NCI-H2171 treated with DMSO at 0.1 percent for 48 hours (cell line): ENCODE results near the gene VAV3.

Source experiments
- DNase-seq: peaks from one replicate; lab custom pipeline; 2025; lab: John Stamatoyannopoulos, UW

VAV3 gene

DNA sequence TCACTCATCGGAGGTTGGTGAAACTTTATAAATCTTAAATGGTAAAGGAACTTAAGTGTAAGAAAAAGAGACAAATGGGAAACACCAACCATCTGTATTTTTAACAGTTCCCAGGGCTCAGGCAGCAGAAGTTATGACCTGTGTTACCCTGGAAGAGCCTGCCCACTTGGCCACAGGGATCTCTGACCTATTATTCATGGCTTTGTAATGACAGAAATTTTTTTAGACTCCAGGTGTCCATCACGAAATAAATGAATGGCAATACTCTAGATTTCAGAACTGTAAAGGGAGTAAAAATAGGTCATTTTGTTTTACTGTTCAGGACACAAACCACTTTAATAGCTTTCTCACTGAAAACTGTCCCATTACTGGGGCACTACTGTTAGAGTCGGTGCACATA, 389.8 kb downstream of the VAV3 start:
- DNase-seq: no peak

DNA sequence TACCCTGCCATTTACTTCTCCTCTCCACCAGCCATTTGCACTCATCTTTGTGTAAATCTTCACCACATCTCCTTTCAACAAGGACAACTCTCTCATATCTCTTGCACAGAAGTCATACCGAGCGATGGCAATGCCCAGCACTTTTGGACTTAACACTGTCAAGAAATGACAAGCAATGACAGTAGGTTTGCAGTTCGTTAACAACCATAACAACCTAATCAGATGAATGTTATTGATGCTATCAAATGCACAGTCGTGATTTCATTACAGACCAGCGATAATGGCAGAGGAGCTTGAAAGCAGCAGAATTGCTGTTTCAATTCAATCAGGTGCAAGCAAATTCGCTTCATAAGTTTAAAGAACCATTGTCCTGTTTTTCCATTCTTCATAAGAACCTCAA, 390.9 kb downstream of the VAV3 start:
- DNase-seq: no peak

DNA sequence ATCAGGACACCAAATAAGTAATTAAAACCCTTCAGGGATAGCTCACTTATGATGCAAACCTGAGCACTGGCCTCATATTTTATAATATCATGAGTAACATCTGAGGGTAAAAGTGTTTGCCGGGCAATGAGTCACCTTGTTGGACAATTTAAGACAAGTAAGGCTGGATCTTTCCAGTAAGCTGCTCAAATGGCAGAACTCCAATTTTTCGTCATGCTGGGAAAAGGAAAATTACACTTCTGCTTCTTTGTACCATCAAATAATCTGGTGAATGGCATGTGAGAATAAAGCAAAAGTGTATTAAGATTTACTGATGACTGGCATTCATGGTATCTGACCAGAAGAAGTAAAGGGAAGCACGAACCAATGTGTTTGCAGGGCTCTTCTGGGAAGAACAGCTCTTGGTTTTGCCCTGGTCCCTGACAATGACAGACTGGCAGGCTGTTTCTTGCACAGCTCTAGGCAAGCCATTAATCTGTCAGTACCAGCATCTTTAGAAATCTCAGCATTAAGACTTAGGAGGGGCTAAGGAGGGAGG, 392.2 kb downstream of the VAV3 start:
- peak; percentile 9 for DNase-seq

DNA sequence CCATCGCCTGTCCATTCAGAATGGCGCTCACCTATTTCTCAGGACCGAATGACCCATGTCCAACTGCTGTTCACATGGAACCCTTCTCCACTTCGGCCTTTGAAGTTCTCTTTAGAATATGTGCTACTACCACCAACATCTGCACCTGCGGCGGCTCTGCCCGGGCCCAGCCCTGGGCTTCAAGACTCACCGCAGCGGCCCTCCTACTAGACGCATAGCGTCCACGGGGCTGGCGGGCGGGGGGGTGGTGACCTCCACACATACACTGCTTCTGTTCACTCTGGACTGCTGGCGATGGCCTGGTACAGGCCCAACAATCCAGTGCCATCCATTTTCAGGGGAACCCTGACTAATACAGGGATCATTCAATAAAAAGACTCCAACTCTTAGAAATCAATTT, 394.2 kb downstream of the VAV3 start:
- DNase-seq: no peak

DNA sequence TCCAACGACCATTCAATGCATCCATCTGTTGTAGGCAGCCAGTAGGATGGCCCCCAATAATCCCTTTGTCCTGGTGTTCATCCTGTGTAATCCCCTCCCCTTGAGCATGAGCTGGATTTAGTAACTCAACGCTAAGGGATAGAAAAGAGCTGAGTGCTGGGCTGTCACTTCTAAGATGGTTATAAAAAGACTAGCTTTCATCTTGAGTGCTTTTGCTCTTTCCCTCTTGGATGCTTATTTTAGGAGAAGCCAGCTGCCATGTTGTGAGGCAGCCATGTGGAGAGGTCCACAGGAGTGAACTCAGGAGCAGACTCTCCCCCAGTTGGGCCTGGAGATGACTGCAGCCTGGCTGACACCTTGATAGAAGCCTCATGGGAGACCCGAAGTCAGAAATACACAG, 401.5 kb downstream of the VAV3 start:
- DNase-seq: no peak

DNA sequence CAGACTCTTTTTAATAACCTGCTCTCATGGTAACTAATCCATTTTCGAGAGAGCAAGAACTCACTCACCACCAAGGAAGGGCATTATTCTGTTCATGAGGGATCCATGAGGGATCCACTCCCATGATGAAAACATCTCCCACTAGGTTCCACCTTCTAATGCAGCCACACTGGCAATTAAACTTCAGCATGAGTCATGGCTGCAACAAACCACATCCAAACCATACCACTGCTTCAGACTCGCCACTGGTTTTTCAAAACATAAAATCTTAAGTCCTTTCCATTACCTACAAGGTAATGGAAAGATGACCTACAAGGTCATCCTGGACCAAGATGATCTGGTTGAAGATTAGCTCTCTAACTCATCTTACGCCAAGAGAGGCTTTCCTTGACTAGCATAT, 405.1 kb downstream of the VAV3 start:
- no peak for DNase-seq

DNA sequence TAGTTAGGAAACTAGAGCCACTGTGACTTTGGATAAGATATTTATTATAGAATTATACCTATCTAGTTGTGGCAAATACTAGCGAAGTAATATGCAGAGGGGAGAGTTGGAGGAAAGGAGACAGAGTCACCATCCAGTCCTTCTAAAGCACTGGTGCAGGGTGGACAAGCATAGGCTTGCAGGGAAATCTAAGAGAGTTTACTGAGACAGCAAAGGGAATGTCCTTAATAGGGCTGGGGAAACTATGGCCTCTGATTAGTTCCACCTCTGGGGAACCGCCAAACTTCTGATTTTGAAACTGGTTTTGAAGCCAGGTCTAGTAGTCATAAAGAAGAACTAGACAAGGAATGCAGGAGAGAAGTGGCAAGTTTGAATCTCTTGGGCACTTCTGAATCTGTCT, 407.9 kb downstream of the VAV3 start:
- DNase-seq: no peak

DNA sequence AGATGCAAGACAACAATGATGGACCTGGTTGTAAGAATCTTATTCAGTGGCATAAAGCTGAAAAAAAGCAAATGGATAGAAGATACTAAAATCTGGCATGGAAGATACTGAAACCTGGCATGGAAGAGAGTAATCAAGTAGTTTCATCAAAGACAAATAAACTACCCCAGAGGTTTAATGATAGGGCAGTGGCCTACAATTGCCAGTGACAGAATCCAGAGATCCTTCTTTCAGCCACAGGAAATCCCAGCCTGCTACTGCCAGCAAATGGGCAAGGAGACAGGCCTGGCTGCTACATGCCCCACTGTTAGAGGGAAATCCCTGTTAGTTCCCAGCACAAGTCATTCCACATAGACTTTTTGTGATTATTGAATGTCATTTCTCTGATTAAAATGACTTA, 409.4 kb downstream of the VAV3 start:
- DNase-seq: no peak

DNA sequence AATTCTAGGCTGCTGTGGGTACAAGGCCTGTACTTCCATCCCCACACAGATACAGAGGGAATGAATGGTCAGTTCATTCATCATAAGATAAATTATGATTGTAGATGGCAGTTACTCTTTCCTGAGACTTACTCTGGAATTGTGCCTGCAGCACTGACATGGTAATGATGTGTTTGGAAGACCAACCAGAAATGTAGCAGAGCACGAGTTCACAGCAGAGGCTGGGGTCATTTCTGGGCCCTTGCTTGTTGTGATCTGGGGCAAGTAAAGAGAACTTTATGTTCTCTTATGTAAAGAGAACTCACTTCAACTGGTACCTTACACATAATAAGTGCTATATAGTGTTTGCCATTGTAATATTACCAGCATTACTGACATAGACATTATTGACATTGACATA, 412.2 kb downstream of the VAV3 start:
- no peak for DNase-seq

DNA sequence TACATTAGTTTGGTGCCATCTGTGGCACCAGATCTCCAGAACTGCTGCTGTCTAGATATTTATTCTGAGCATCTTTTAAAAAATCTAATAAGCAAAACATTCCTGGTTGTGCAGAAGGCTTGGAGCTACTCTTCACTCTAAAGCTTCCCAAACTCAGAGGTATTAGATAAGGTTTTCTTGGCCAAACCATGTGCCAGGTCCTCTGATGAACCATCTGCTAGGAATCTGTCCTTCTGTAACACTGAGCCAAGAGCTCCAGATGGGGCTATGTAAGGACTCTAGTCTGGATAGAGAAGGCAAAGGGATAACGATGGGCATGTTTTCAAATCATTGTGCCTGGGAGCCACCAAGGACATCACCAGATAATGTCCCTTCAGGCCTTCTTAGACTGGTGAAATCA, 413.5 kb downstream of the VAV3 start:
- DNase-seq: peak; percentile 73

DNA sequence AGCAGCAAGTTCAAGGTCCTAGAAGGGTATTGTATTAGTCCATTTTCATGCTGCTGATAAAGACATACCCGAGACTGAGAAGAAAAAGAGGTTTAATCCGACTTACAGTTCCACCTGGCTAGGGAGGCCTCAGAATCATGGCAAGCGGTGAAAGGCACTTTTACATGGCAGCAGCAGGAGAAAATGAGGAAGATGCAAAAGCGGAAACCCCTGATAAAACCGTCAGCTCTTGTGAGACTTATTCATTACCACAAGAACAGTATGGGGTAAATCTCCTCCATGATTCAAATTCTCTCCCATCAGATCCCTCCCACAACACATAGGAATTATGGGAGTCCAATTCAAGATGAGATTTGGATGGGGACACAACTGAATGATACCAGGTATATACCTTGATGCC, 414.6 kb downstream of the VAV3 start:
- no peak for DNase-seq

DNA sequence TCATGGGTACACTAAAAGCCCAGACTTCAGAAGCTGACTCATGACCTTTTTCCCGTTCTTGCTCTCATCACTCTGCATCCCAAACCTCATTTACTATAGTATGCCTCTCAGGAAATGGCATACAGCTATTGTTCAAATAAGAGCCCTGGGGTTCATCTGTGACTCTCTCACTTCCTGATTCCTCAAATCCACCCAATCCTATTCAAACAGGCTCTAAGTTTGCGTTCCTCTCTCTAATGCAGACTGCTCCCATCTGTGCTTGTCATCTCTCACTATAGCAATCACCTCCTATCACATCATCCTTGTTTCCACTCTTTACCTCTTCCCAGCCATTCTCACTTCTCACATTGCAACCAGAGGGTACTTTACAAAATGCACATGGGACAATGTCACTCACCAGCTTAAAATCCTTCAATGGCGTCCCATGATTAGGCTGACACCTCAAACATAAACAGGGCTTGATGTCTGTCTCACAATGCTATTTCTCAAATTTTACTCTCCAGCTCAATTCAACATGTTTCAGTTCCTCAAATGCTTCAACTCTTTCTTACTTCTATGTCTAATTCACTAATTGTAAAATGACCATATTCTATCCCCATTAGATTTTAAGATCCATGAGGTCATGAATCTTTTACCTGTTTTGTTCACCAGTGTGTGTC, 415.7 kb downstream of the VAV3 start:
- DNase-seq: no peak

DNA sequence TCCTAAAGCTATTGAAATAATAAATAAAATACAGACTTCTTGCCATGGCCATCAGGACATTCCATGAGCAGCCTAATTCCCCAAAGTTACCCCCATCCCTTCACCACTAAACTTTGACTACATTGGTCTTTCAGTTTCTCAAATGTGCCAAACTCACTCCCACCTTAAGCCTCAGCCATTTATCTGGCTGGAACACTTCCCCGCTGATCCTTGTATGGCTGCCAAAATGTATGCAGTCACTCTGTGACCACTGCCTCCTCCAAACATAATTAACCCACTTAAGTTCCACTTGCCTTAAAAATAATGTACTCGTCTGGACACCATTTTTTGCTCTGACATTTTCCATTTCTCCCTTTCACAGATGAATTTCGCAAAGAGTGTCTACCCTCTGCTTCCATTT, 416.7 kb downstream of the VAV3 start:
- no peak for DNase-seq

DNA sequence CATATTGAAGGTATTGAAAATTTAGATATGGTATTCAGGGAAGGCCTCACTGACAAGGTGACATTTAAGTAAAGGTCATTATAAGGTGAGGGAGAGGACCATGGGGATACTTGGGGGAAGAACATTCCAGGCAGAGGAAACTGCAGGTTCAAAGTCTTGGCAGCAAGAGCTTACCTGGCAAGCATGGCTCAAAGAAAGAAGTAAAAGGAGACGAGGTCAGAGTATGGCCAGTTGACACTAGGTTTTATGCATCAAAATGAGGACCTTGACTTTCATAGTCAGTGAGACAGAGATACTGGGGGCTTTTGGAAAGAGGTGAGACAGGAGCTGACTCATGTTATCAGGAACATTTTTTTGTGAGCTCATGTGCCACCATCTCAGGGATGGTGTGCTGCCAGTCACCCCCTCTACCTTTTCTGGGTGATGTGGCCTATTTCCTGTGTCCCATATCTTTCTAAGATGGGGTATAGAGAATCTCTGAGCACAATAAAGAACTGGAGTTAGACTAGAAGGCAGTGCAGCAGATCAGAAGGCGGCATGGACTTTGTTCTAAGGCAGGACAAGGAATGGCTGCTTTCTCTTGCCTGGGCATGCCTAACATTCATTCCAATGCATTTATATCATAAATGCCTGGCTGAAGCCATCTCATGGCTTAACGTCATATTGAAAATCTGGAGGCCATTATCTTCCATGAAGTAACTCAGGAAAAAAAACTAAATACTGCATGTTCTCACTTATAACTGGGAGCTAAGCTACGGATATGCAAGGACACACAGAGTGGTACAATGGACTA, 417.4 kb downstream of the VAV3 start:
- DNase-seq: no peak

DNA sequence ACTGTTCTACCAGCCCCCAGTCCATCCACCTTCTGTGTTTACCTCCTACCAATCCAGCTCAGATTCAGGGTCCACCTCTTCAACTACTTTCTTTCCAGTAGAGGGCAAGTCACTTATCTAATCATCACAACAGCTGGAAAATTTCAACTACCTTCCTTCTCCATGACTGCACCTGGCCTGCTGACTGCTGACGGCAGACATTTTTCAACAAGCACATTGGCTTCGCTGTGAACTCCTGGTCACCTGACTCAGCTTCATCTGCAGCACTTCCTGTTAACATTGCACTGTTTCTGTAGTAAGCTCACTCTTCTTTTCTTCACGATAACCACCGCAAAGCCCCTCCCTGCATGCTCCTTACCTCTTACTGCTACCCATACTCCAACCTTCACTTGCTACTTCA, 418.4 kb downstream of the VAV3 start:
- peak; percentile 17 for DNase-seq

DNA sequence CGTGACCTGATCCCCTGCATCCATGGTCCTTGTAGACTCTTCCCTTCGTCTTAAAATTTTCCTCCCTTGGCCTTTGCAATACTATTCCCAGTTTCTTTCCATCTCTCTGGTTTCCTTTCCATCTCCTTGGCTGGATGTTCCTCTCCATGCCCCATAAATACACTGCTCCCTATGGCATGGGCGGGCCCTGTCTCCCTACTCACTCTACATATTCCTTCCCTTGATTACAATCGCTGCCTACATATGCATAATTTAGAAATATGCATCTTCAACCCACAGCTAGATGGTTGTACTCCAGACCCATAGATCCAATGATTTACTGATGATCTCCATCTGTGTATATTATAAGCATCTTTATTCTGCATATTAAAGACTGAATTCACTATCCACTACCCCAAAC, 419.1 kb downstream of the VAV3 start:
- no peak for DNase-seq

DNA sequence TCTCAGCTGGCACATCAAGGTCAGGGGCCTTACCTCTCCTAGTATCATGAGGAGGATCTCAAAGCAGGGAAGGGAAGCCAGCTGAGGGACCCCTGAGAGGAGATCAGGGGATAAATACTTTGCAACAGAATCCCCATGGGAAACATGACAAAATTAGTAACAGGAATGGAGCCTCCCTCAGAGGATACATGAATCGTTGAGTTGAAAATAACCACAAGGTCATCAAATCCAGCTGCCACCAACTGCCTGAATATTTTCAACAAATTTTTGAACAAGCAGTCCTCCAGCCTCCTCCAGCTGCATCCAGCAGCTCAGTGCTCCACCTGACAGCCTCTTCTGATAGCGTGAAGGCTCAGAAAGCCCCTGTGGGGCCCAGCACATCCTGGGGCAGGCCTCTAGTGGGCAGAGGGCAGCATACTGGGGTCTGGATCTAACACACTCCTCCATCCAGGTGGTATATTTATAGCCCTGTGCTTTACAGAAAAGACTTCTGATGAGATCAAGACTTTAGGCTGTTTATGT, 419.9 kb downstream of the VAV3 start:
- DNase-seq: peak; percentile 24

DNA sequence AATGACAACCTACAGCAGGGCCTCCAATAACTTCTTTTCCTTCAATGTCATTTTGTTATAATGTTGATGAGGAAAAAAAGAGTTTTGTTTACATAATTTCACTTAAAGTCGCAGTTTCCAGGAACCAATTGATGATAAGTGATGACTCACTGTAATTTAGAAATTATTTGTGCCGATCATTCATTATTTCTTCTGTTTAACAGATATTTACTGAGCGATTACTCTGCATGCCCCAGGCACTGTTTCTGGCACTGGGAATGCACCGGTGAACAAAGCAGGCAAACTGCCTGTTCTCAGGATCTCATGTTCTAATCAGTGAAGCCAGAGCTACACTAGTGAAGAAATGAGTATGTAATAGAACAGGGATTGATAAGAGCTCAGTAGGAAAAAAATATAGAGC, 420.7 kb downstream of the VAV3 start:
- DNase-seq: no peak

DNA sequence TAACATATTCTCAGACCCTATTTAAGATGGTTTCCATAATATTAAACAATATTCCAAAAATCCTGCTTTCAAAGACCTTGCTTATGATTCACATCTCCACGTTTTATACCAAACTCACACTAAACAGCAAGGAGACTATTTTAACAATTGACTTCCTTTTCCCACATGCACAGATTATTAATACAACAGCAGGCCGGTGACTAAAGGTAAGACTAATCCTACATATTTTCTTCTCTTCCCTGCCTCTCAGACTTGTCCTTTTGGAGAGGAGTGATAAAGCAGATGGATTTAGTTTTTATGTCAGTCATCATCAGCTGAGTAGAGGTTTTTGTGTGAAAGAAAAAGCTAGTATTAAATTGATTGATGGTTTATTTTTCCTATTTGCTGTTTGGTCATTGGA, 423.6 kb downstream of the VAV3 start:
- no peak for DNase-seq

DNA sequence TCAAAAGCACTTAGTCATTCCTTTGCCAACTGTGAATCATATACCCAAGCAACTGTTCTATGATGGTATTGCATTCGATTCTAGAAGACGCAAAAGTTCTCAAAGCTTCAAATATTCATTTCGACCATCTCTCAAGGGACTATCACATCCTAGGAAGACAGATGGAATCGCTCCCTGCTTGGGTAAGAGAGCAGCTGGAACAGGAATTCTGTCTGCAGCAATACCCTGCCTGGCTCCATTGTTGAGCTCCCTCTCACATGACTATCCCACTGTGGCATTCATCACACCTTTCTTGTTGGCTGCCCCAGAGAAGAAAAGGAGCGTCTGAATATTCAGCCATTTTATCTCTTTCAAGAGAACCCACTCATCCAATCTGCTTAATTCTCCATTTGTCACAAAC, 426.5 kb downstream of the VAV3 start:
- DNase-seq: peak; percentile 97

DNA sequence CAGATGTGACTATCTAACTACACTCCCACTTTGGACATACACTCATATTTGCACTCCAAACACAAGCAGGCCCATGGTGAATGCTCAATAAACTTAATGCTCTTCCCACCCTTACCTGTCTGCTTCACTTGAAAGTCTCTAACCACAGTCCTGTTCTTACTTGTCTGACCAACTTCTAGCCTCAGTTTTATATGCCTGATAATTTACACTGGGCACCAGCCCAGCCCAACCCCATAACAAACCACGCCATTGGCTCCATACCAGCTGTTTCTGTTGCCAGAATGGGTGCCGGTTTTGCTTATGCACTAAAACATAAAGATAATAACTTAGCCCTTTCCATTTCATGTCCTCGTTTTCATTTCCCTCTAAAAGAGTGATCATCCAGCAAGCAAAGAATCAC, 428.7 kb downstream of the VAV3 start:
- DNase-seq: no peak

DNA sequence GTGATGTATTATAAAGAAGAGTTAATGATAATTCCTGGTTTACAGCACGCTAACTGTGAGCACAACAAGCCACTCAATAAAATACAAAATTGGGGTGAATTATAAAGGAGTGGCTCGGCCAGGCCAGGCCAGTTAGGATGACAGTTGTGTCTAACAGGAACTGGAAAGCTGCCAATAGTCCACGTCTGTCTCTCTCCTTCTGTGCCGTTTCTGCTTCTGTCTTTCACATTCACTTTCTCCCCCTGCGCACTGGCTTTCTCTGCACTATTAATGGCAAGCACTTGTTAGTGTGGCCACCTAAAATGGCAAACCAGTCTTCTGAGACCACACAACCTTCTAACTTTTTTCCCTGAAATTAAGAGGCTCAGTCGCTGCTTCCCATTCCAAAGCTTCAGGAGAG, 429.9 kb downstream of the VAV3 start:
- DNase-seq: peak; percentile 77

DNA sequence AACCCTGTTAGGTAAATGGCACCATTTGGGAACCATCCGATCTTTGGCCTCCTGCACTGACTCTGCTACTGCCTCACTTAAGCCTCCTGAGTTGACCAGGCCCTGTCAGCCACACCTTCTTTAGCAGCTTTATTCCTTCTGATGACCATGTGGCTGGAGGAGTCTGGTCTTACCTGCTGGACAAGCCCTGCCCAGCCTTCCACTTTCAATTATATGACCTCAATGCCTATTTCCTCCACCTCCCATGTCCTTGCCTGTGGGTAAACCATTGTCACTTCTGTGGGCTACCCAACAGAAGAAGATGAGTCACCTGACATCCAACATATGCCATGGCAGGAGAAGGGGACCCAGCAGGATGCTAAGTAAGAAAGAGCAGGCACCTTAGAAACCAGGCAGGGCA, 430.3 kb downstream of the VAV3 start:
- DNase-seq: no peak
